ENCODE results near the gene FOXE3.

Gene FOXE3

GRCh38 chr1:47405697-47406096 is 10.4 kb upstream of the FOXE3 start:
- DNase-seq (ENCODE audit: low spot score): no peak

- no peak for DNase-seq (ENCODE audit: low spot score)
Measured at GRCh38 chr1:47406966-47407365, 9.1 kb upstream of the FOXE3 start.

GRCh38 chr1:47407481-47407880 is 8.6 kb upstream of the FOXE3 start:
- peak; percentile 73 for DNase-seq (ENCODE audit: low spot score)

DNA sequence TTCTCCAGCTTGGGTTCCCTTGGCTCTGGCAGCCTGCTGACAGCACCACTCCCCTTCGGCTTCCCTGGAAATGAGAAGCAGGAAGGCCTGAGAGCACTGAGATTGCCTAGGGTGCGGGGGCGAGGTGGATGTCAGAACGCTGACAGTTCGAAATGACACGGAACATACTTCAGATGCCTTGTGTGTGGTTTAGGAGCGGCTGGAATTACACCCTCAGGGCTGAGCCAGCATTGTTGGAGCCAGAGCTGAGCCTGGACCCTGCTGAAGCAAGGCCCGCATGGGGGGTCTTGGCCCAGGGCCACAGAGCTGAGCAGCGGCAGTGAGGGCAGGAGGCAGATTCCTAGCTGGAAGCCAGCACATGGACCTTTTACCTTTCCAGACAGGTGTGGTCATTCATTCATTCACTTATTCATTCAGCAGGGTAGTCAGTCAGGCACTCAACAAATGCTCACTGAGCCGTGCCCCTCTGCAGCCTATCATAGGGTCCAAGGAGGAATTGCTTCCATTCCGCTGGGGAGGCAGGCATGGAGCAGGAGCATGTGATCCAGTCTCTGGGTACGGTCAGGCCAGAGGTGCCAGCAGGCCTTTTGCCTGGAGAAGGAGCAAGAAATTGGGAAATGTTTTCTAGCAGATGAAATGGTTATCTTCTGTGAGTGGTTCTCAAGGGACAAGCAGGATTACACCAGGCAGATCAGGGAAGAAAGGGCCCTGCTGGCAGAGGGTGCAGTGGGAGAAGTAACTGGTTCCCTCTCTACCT is 6.6 kb upstream of the FOXE3 start:
- peak; percentile 49 for DNase-seq (ENCODE audit: low spot score)

GRCh38 chr1:47410068-47410455 is 6.0 kb upstream of the FOXE3 start:
- no peak for DNase-seq (ENCODE audit: low spot score)

DNA sequence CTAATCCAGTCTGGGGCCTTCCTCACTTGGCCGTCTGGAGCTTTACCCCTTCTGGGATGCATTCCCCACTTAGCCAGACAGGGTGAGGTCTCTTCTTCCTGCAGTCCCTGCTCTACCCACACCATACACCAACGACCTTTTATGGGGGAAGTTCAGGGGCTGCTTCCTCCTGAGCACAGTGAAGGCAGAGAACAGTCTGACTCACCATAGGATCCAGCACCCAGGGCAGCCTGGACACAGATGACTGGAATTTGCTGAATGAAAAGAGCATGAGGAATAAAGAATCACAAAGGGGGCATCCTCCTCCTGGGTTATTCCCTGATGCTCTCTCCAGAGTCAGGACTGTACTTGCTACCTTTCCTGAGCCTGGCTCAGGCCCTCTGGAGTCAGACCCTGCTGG is 4.6 kb upstream of the FOXE3 start:
- DNase-seq (ENCODE audit: low spot score): no peak

DNA sequence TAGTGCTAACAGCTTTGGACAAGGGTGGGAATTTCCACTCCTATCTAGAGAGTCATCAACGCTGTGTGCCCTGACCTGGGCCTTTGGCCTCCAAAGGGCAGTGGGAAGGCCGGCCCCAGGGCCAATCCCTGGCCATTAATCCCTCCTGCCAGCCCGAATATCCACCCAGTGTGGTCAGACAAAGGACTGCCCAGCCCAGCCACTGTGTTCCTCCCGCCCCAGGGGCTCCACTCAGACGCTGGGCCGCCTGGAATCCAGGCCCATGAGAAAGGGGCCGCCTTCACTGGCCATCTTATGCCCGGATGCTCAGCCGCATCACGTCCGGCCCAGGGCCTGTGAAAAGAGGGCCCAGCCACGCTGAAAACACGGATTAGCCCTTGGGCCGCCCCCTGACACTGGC is 3.6 kb upstream of the FOXE3 start:
- no peak for DNase-seq (ENCODE audit: low spot score)

GRCh38 chr1:47416319-47417169 is 459 bp downstream of the FOXE3 start:
- peak; percentile 71 for DNase-seq (ENCODE audit: low spot score)

- no peak for DNase-seq (ENCODE audit: low spot score)
Measured at GRCh38 chr1:47417170-47418044, 1.3 kb downstream of the FOXE3 start.

- no peak for DNase-seq (ENCODE audit: low spot score)
Measured at GRCh38 chr1:47418122-47418521, 2.0 kb downstream of the FOXE3 start.

- DNase-seq (ENCODE audit: low spot score): no peak
Measured at GRCh38 chr1:47418681-47419325, 2.7 kb downstream of the FOXE3 start.

DNA sequence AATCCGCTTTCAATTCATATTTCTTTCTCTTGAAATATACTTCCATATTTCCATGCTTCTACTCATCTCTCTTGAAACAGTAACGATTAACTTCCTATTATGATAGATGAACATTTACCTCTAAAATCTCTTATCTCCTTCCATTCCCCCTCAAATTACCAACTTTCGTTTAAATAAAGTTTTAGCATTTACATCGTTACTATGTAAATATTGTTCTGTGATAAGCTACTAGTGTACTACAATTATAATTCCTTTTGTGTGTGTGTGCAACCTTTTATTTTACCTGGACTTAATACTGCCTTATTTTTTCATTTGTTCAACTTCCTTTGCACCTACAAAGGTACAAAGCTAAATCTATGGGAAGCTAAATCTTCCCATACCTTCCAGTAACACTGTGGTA is 4.5 kb downstream of the FOXE3 start:
- DNase-seq (ENCODE audit: low spot score): no peak

DNA sequence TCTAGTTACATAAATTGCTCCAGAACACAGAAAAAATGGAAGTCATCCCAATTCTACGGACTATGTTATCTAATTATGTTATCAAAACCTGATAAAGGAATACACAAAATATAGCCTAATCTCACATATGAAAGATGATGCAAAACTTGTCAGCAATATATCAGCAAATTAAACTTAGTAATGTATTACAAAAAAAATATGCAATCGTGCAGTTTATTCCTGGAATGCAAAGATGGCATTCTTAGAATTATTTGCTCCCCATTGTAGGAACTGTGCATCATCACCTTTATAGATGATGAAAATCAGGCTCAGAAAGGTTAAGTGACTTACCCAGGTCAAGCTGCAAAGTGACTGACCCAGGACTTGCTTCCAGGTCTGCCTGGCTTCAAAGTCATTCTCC is 7.8 kb downstream of the FOXE3 start:
- no peak for DNase-seq (ENCODE audit: low spot score)

DNA sequence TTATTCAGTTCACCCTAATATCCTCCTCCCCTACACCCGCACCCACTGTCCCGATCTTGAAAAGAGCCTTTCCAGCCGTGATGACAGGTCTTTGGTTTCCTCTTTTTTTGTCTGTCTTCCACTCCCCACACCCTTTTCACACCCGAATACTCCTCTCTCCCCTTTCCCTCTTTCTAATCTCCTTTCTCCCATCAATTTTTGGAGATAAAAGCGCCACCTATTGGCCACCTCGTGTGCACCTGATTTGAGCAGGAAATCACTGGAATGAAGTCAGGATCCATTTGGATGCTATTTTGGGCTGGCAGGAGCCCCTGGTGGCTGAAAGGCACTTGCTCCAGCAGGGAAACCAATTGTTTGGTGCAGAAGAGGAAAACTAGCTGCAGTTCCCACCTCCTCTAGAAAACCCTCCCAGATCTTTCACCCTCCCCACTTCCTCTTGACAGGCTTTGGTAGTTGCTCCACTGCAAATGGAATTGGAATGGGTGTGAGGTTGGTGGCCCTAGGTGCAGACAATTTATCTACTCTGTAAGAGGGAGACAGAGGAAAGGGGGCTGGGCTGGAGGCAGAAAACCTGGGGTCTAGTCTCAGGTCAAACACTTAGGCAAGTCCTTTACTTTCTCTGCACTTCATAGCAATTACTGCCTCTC is 8.4 kb downstream of the FOXE3 start:
- DNase-seq (ENCODE audit: low spot score): peak; percentile 74

- DNase-seq (ENCODE audit: low spot score): no peak
Measured at GRCh38 chr1:47431534-47431933, 15.4 kb downstream of the FOXE3 start.

DNA sequence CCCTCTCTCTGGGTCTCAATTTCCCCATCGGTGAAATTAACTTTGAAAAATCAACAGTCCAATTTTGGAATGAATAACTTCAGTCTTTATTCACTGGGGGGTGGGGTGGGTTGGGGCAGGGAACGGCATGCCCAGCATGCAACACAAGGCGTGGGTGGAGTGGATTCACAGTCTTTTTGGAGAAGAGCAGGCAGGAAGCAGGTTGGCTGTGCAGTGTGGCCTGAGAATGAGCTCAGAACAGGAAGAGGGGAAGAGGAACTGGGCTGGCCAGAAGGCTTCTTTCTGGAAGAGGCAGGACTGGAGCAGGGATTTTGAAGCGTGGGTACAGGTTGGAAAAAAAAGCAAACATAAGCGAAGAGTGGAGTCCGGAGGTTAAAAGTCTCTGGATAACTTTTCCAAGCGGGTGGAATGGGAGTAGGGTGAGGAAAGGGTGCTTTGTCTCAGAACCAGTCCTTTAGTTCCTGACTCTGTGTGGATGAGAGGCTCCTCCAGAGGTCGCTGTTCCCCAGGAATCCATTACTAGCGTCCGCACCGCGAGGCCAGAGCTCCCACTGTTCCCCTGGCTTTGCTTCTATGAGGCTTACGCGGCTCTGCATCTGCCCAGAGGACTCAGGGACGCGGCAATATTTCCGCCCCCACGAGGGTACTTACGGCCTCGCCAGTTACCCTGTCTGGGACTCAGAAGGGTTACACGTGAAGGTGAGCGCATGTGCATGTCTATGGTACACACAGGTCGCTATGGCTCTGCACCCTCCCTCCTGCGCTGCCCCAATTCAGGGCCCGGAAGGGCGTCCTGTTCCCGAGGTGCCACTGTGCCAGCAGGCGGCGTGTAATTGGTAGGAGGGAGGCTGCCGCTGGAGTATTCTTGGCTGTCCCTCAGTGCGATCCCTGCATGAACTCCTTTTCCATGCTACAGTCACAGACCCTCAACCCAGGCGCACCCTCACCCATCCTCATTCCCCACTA is 16.3 kb downstream of the FOXE3 start:
- peak; percentile 75 for DNase-seq (ENCODE audit: low spot score)

DNA sequence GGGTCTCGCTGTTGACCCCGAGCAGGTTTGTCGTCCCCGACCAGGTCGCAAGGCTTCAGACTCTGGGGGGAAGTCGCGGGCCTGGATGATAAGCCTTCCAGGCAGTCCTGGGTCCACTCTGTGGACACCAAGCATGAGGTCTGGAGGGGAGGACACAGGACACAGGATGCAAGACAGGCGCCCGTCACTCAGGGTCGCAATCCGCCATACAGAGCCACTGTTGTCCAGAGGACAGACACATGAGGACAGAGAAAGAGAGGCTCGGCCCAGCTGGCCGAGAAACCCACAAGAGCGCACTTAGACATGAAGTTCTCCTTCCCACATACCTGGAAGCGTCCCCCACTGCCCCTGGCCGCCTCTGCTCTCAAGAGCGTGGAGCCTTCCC is 16.9 kb downstream of the FOXE3 start:
- no peak for DNase-seq (ENCODE audit: low spot score)

- DNase-seq (ENCODE audit: low spot score): no peak
Measured at GRCh38 chr1:47433477-47434050, 17.5 kb downstream of the FOXE3 start.

DNA sequence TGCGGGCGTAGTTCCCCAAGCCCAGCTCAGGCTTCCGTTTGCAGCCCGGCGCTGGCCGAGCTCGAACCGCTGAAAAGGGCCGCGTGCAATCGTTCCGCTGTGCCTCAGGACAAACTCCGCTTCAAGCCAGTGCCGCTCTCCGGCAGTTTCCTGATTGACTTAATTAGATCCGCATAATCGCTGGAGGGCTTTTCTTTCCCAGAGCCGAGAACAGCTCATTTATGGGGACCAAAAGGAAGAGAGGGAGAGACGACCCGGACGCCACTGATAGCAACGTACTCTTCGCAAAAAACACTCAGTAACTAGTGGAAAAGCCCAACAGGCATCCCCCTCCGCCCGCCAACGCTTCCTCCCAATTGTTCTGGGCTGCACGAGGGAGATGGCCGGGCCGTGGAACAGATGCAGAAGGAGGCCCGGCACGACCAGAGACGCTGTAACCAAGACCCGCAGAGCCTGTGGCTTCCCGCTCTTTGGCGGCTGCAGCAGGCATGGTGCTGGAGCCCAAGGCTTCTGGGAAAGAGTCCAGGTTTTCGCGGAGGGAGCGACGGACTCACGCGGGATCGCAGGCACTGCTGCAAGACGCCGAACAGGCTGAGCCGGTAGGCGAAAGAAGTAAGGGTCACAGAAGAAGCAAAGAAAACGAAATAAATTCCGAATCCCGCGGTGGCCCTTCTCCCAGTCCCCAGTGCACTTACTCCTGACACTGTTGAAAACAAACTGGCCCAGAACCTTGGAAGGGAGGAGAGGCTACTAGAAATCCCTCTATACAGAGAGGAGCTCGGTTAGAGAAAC is 18.2 kb downstream of the FOXE3 start:
- DNase-seq (ENCODE audit: low spot score): no peak

Measured in D341Med (cell line).